ENCODE data around the gene TBRG4.

Gene TBRG4

GRCh38 chr7:45107356-45107755, 4.1 kb downstream of the TBRG4 start:
- DNase-seq (ENCODE audit: low read depth): no peak
- no peak for TF ChIP-seq CTCF (IDR thresholded peaks at IDR 0.05; ENCODE audit: low read length, missing control alignments)
- H3K4me3 ChIP-seq (replicated peaks; ENCODE audit: low read depth, low read length): no peak overlapping the region

- no peak for TF ChIP-seq CTCF (IDR thresholded peaks at IDR 0.05; ENCODE audit: low read length, missing control alignments)
- no peak overlapping the region for H3K4me3 ChIP-seq (replicated peaks; ENCODE audit: low read depth, low read length)
- DNase-seq (ENCODE audit: low read depth): no peak
Observed at GRCh38 chr7:45106820-45107219, 4.7 kb downstream of the TBRG4 start.

GRCh38 chr7:45105588-45106188, 5.8 kb downstream of the TBRG4 start:
- DNase-seq (ENCODE audit: low read depth): no peak
- TF ChIP-seq CTCF (IDR thresholded peaks at IDR 0.05; ENCODE audit: low read length, missing control alignments): no peak
- H3K4me3 ChIP-seq (replicated peaks; ENCODE audit: low read depth, low read length): no peak overlapping the region

- DNase-seq (ENCODE audit: low read depth): no peak
- no peak for TF ChIP-seq CTCF (IDR thresholded peaks at IDR 0.05; ENCODE audit: low read length, missing control alignments)
Observed at GRCh38 chr7:45104844-45105587, 6.5 kb downstream of the TBRG4 start.

GRCh38 chr7:45103958-45104843, 7.3 kb downstream of the TBRG4 start:
- DNase-seq (ENCODE audit: low read depth): no peak
- TF ChIP-seq CTCF (IDR thresholded peaks at IDR 0.05; ENCODE audit: low read length, missing control alignments): no peak
- no peak overlapping the region for H3K4me3 ChIP-seq (replicated peaks; ENCODE audit: low read depth, low read length)

More at GRCh38 chr7:45104844-45105587, 6.5 kb downstream of the TBRG4 start:
- no peak overlapping the region for H3K4me3 ChIP-seq (replicated peaks; ENCODE audit: low read depth, low read length)

- no peak for TF ChIP-seq CTCF (IDR thresholded peaks at IDR 0.05; ENCODE audit: low read length, missing control alignments)
- no peak overlapping the region for H3K4me3 ChIP-seq (replicated peaks; ENCODE audit: low read depth, low read length)
- DNase-seq (ENCODE audit: low read depth): no peak
Observed at GRCh38 chr7:45102785-45103712, 8.4 kb downstream of the TBRG4 start.

Measured in fibroblast of pulmonary artery (primary cell).